Measurements from ENCODE around the gene PNCK.

PNCK gene

DNA sequence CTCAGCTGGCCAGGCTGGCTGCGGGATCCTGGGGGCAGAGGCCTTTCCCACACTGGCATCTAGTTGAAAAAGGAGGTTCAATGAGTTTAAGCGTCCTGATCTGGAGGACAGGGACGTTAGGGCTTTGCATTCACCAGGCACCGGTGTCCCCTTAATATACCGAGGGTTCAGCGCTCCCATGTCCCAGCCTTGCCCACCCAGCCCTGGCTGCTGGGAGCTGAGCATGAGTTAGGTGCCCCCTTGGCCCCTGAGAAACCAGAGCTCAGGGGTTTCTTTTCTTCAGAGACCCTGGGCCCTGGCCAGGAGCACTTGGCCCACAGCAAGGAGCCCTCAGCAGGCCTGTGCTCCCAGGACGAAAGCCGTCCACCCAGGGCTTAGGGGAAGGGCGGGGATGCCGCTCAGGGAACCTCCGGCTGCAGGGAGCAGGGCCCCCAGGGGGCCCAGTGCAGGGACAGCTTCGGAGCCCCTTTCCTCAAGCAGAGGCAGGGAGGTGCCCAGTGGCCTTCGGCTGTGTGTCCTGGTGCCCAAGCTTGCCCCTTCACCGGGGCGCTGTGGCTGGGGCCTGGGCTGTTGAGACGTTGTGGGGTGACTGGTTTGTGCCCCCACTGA lies 47.5 kb downstream of the PNCK start:
- DNase-seq = no peak

DNA sequence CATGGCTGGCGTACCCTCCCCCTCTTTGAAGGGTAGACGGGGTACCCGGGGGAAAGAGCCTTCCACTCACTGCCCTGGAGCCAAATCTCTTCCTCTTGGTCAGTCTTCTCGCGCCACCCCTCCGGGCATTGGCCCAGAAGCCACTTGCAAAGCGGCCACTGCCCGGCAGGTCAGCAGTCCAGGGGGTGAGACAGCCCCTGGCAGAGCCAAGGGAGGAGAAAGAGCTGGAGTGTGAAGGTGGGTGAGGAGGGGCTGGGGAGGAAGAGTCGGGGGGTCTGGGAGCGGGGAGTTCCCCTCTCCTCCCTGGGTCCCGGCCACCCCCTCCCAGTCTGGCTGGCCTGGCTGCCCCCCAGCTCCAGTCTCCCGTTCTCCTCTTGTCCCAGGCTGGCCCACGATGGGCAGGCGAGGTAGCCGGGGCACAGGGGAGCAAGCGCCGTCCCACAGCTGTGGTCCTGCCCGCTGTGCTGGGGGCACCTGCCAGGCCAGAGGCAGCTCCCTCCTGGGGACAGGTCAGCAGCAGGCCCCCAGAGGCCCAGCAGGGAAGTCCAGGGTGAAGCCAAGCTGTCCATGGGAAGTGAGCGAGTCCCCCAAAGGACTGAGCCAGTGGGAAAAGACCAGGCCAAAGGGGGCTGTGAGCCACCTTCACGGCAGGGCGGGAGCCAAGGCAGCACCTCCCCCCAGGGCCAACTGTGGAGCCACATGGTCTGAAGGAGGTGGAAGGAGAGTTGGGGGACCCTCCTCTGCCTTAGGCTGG lies 48.2 kb downstream of the PNCK start:
- no peak for DNase-seq

DNA sequence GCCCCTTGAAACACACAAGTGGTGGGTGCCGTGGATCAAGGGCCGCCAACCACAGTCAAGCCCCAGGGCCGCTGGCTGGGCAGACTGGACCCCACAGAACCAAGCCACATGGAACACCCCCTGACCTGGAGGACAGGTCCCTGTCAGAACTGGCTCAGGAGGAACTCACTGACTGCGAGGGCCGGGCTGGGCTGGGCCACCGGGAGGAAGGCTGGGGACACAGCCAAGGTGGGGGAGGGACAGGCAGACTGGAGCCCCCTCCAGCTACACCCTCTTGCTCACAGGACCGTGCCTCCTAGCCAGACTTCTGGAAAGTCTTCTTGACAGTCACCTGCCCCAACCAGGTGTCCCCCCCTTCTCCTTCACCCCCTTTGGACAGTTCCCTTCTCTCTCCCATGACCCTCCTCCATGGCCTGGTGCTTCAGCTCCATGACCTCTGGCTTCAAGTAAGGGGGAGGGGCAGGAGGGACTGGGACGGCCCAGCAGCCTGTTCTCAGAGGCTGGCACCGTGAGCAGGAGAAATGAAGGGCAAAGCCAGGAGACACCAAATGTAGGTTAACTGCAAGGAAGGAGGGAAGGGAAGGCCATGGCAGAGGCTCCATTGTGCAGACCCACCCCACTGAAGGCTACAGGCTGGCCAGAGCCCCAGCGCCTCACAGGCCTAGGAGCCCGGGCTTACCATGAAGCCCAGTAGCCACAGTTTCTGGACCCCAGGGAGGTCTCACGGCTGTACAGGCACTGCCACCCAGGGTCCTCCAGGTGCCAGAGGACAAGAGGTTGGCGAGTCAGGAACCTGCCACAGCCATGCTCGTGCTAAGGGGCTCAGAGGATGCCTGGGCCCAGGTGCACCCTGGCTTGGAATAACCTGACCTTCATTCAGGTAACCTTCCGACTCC lies 49.2 kb downstream of the PNCK start:
- DNase-seq = no peak

DNA sequence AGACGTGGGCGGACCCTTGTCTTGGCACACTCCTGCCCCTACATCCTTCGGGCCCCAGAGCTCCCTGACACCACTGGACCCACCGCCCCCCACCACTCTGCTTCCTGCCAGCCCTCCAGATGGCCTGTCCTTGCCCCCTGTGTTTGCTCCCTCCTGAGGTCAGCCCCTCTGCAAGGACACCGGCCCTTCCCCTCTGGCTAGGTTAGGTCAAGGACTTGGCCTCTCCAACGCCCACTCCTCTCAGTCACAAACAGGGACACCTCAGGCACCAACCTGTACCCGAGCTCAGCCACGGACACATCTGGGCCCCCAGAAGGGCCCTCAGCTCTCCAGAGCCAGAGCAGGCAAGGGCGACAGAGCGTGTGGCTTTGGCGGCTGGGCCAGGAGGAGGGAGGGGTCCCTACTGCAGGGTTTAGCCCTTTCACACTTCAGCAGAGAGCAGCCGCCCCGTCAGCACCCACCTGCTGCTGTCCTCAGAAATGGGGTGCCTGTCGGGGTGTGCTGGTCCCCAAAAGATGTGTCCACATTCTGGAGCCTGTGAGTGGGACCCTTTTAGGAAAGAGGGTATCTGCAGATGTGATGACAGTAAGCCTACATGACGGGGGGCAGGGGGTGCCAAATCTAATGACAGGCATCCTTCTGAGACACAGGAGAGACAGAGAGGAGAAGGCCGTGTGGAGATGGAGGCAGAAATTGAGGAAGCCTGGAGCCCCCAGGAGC lies 50.1 kb downstream of the PNCK start:
- DNase-seq = no peak

DNA sequence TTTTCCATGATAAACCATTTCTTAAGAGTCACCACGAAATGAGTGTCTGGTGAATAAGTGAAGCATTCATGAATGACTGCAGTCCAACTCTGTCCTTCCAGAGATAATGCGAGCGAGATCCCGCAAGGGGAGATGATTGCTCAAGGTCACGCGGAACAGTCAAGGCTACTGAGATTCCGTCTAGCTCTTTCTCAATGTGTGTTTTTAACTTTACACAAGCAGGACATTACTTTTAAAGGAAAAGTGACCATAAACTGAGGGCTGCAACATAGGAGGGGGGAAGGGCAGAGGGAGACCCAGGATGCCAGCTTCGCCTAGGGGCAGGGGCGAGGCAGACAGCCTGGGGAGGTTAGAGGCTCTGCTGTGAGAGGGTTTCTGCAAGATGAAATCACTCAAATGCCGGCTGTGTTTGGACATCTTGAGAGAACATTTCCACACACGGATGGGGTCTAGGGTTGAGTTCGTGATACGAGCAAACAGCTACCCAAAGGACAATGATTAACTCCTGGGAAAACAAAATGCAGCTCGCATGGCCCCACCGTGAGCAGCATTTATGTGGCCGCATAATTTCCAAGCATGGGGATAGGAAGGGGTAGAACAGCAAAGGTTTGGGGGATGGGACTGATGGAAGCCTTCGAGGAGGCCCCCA lies 50.8 kb downstream of the PNCK start:
- DNase-seq = no peak

DNA sequence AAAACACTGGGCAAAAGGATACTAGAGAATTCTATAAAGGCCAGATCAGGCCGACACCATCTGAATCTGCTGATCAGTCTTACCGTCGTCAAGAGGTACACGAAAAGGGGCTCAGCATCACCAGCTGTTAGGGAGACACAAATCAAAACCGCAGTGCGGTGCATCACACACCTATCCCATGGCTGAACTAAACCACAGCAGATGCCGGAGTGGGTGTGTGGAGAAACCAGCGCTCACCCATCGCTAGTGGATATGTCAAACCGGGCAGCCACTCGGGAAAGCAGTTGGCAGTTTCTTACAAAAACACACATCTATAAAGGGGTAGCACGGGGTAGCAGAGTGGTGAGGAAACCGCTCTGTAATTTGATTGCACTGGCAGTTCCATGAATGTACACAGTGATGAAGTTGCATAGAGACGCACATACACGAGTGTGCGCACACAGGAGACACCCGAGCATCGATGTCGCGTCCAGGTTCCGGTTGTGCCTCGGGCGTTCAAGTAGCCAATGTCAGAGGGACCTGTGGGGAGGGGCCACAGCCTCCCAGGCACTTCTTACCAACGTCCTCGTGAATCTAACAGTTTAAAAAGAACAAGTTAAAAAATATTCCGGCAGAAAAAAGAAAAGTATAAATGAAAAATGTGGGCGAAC lies 51.5 kb downstream of the PNCK start:
- no peak for DNase-seq

DNA sequence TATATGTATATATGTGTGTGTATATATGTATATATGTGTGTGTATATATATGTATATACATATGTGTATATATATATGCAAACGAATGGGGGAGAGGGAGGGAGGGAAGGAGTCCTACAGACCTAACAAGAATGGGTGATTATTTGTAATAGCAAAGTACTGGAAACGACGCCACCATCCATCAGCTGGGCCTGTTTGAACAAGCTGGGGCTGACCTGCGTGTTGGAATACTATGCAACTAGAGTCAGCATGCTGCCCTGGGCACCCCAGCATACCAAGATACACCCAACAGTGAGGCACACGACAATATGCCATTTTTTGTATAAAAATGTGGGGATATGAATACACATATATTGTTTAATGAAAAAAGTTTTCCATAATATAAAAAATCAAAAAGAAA lies 53.0 kb downstream of the PNCK start:
- DNase-seq = no peak
